HT-29 (cell line): Measurements from ENCODE around the gene TNRC6A. TPM values are rescaled to one million over a fixed set of nuclear protein-coding genes. Genes with fewer than 3 reads are reported as not detected.
"Not testable (repeated sequence)": the region's sequence is repeated elsewhere in the genome, so short reads cannot be mapped to it uniquely, and the experiment has no call there.

ENCODE experiments used
- DNase-seq: peaks from one replicate; pipeline ENCODE4 v3.0.0-alpha.2; 2015; ENCODE audit warnings: low spot score
- total RNA-seq: library from RNA; depleted of rRNA; stranded (reverse); fragments of >200 nt; shearing (Covaris generic); gene quantifications from 2 replicates; pipeline ENCODE4 v1.2.3, GENCODE V29; 2014

Gene TNRC6A
- total RNA-seq, 1 experiment from 2014 or later, result 11.6 TPM

GRCh38 chr16:24845726-24846547 lies 116.5 kb downstream of the TNRC6A start, which contains the start of gene SLC5A11:
TSS of gene SLC5A11 (plus strand) at chr16:24845963. CDS start at chr16:24858644, 12,681 bp downstream.
- no peak for DNase-seq

- no peak for DNase-seq
Observed at GRCh38 chr16:24846548-24847357, 117.3 kb downstream of the TNRC6A start.

- no peak for DNase-seq
Observed at GRCh38 chr16:24847358-24847664, 117.9 kb downstream of the TNRC6A start.

- DNase-seq, result peak; percentile 21
Observed at GRCh38 chr16:24848065-24848464, 118.6 kb downstream of the TNRC6A start.

- no peak for DNase-seq
Observed at GRCh38 chr16:24849641-24850040, 120.2 kb downstream of the TNRC6A start.

- no peak for DNase-seq
Observed at GRCh38 chr16:24850289-24850938, 121.0 kb downstream of the TNRC6A start.

- DNase-seq, result peak; percentile 52
Observed at GRCh38 chr16:24851700-24852099, 122.2 kb downstream of the TNRC6A start.

- no peak for DNase-seq
Observed at GRCh38 chr16:24852281-24852721, 122.8 kb downstream of the TNRC6A start.

GRCh38 chr16:24853169-24853824 lies 123.8 kb downstream of the TNRC6A start:
- no peak for DNase-seq

GRCh38 chr16:24853830-24854229 lies 124.4 kb downstream of the TNRC6A start:
- peak; percentile 34 for DNase-seq

- no peak for DNase-seq
Observed at GRCh38 chr16:24854607-24855171, 125.2 kb downstream of the TNRC6A start.

- DNase-seq, result no peak
Observed at GRCh38 chr16:24855678-24856077, 126.2 kb downstream of the TNRC6A start.

- not testable (repeated sequence) for DNase-seq
Observed at GRCh38 chr16:24856871-24857270, 127.4 kb downstream of the TNRC6A start.

- peak; percentile 68 for DNase-seq
Observed at GRCh38 chr16:24858219-24859041, 129.0 kb downstream of the TNRC6A start.

- DNase-seq, result no peak
Observed at GRCh38 chr16:24861461-24861860, 132.0 kb downstream of the TNRC6A start.

- no peak for DNase-seq
Observed at GRCh38 chr16:24863582-24864437, 134.4 kb downstream of the TNRC6A start.

GRCh38 chr16:24869033-24869432 lies 139.6 kb downstream of the TNRC6A start:
- DNase-seq, result no peak

- no peak for DNase-seq
Observed at GRCh38 chr16:24871891-24872290, 142.4 kb downstream of the TNRC6A start.

- DNase-seq, result no peak
Observed at GRCh38 chr16:24873028-24873427, 143.6 kb downstream of the TNRC6A start.
